ENCODE results near the gene PNMA6E.

DNA sequence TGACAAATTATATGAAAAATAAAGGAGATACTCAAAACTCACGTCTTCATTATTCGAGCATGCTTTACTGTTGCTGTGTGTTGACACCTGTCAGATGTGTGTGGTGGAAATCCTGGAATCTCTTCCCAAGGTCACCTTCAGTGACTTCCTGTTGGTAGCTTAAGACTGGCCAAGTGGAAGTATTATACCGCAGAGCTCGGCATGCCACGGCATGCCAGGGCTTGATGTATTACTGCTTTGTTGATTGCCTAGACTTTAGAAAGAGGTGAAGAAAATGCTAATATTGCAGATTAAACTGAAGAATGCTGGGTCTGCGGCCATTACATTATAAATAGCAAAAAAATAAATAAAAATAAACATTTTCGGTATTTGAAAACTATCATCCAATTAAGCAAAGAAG, 40.1 kb upstream of the PNMA6E start:
- no peak for TF ChIP-seq CTCF (IDR thresholded peaks at IDR 0.05)
- no peak for TF ChIP-seq POLR2A (IDR thresholded peaks at IDR 0.05)
